H1 (cell line): ENCODE results near the gene EEF1AKMT3. TPM values are rescaled to one million over a fixed set of nuclear protein-coding genes. Genes with fewer than 3 reads are reported as not detected.

Experiments used
- CTCF ChIA-PET: fragments of 300-600 bp; sonication (Branson Sonifier 250); formaldehyde crosslinking; loops from one replicate; lab custom pipeline; 2021; ENCODE audit not compliant: partially characterized antibody; lab: Charles Lee
- POLR2A ChIA-PET: fragments of 300-600 bp; sonication (Branson Sonifier 250); formaldehyde crosslinking; loops from one replicate; lab custom pipeline; 2021; ENCODE audit warnings: inconsistent platforms; ENCODE audit not compliant: partially characterized antibody; lab: Charles Lee
- DNase-seq, 2 experiments: peaks; one replicate each; pipeline versions ENCODE4 v3.0.0 to v3.0.0-alpha.2; 2010 to 2022; ENCODE audit warnings: low spot score in 2 of 2, low read depth in 1 of 2, mixed read lengths in 1 of 2
- FAIRE-seq: peaks from 2 replicates; lab custom pipeline; 2011; peaks lifted over from hg19 to GRCh38; lab: Jason Lieb, UNC
- H2AFZ ChIP-seq: 2 replicates; pipeline ENCODE4 v1.8.1; 2012; ENCODE audit warnings: low read length, inconsistent platforms
- H2AK5ac ChIP-seq: 2 replicates; pipeline ENCODE4 v1.6.1; 2013; ENCODE audit warnings: low read depth, low read length
- H2BK120ac ChIP-seq: replicated peaks from 2 replicates; pipeline ENCODE3; 2013; ENCODE audit warnings: low read depth, low read length, inconsistent platforms
- H2BK12ac ChIP-seq: 2 replicates; pipeline ENCODE4 v1.6.1; 2013; ENCODE audit warnings: low read depth, low read length
- H2BK15ac ChIP-seq: 2 replicates; pipeline ENCODE4 v1.6.1; 2013; ENCODE audit warnings: low read length
- H2BK20ac ChIP-seq: 2 replicates; pipeline ENCODE4 v1.6.1; 2013; ENCODE audit warnings: low read length
- H2BK5ac ChIP-seq: 2 replicates; pipeline ENCODE4 v1.6.1; 2013; ENCODE audit warnings: low read depth, low read length
- H3K14ac ChIP-seq: 2 replicates; pipeline ENCODE4 v1.6.1; 2013; ENCODE audit warnings: inconsistent platforms; ENCODE audit not compliant: insufficient read length
- H3K18ac ChIP-seq: 2 replicates; pipeline ENCODE4 v1.6.1; 2013; ENCODE audit warnings: low read length; ENCODE audit errors: extremely low read depth
- H3K23ac ChIP-seq: 2 replicates; pipeline ENCODE4 v1.6.1; 2013; ENCODE audit warnings: inconsistent platforms; ENCODE audit not compliant: insufficient read length
- H3K23me2 ChIP-seq: 2 replicates; pipeline ENCODE4 v1.6.1; 2013; ENCODE audit warnings: low read depth, low read length
- H3K27ac ChIP-seq: 2 replicates; pipeline ENCODE4 v1.6.1; 2011; ENCODE audit warnings: low read depth, low read length, inconsistent platforms
- H3K27me3 ChIP-seq, 4 experiments: replicated peaks in 1 of 4; 1 replicate in 1 of 4; 2 replicates in 3 of 4; pipeline versions ENCODE4 v1.6.1 to v1.8.1; 2011 to 2013; ENCODE audit warnings: low read length in 3 of 4, mild to moderate bottlenecking in 3 of 4, inconsistent platforms in 2 of 4, mixed read lengths in 2 of 4, moderate library complexity in 1 of 4; ENCODE audit not compliant: control insufficient read depth in 3 of 4, insufficient read depth in 3 of 4; ENCODE audit errors: extremely low read depth in 1 of 4
- H3K36me3 ChIP-seq, 4 experiments: 2 replicates each; pipeline versions ENCODE4 v1.6.1 to v1.8.1; 2011 to 2013; ENCODE audit warnings: mild to moderate bottlenecking in 4 of 4, low read length in 3 of 4, moderate library complexity in 2 of 4, control low read depth in 1 of 4, inconsistent platforms in 1 of 4; ENCODE audit not compliant: insufficient read depth in 4 of 4, control insufficient read depth in 2 of 4
- H3K4ac ChIP-seq: replicated peaks from 2 replicates; pipeline ENCODE3; 2013; ENCODE audit warnings: low read length, low read depth, mixed read lengths, inconsistent platforms; ENCODE audit not compliant: insufficient read length
- H3K4me1 ChIP-seq, 4 experiments: replicated peaks in 1 of 4; 1 replicate in 1 of 4; 2 replicates in 3 of 4; pipeline versions ENCODE4 v1.6.1 to v1.8.1; 2011 to 2013; ENCODE audit warnings: low read length in 3 of 4, inconsistent platforms in 2 of 4, mixed read lengths in 1 of 4; ENCODE audit not compliant: insufficient read depth in 4 of 4, control insufficient read depth in 3 of 4
- H3K4me2 ChIP-seq, 2 experiments: 2 replicates each; pipeline versions ENCODE4 v1.6.1 to v1.8.1; 2011 to 2013; ENCODE audit warnings: low read depth in 2 of 2, low read length in 2 of 2, control low read depth in 1 of 2, inconsistent platforms in 1 of 2, mild to moderate bottlenecking in 1 of 2; ENCODE audit not compliant: insufficient read depth in 1 of 2
- H3K4me3 ChIP-seq, 4 experiments: fragments of 200-600, 300-600 bp in 1 of 4; sonication (generic), shearing (Covaris generic), sonication (Bioruptor Twin) in 1 of 4; 2 replicates each; pipeline versions ENCODE4 v1.5.1 to v1.8.1; 2011 to 2016; ENCODE audit warnings: low read length in 4 of 4, low read depth in 3 of 4, control low read depth in 2 of 4, inconsistent platforms in 2 of 4, mild to moderate bottlenecking in 2 of 4, mixed read lengths in 1 of 4, moderate library complexity in 1 of 4; ENCODE audit not compliant: insufficient read depth in 2 of 4; ENCODE audit errors: extremely low read depth in 1 of 4
- H3K56ac ChIP-seq: replicated peaks from 2 replicates; pipeline ENCODE3; 2013; ENCODE audit warnings: low read depth, mild to moderate bottlenecking, mixed read lengths, low read length, inconsistent platforms; ENCODE audit not compliant: insufficient read length
- H3K79me1 ChIP-seq: 2 replicates; pipeline ENCODE4 v1.6.1; 2013; ENCODE audit warnings: low read depth, low read length, control low read depth
- H3K79me2 ChIP-seq, 2 experiments: 2 replicates each; pipeline versions ENCODE4 v1.6.1 to v1.8.1; 2012 to 2013; ENCODE audit warnings: low read length in 2 of 2, mild to moderate bottlenecking in 2 of 2, inconsistent platforms in 1 of 2; ENCODE audit not compliant: insufficient read depth in 2 of 2, control insufficient read depth in 1 of 2
- H3K9ac ChIP-seq, 4 experiments: replicated peaks in 1 of 4; 1 replicate in 1 of 4; 2 replicates in 3 of 4; pipeline versions ENCODE4 v1.6.1 to v1.8.1; 2011 to 2013; ENCODE audit warnings: low read depth in 3 of 4, low read length in 3 of 4, control low read depth in 2 of 4, mild to moderate bottlenecking in 2 of 4, moderate library complexity in 2 of 4, inconsistent platforms in 1 of 4; ENCODE audit errors: extremely low read depth in 1 of 4
- H3K9me3 ChIP-seq, 2 experiments: 2 replicates each; pipeline versions ENCODE4 v1.6.1 to v1.8.1; 2012 to 2013; ENCODE audit warnings: mild to moderate bottlenecking in 2 of 2, moderate library complexity in 2 of 2, control low read depth in 1 of 2, inconsistent platforms in 1 of 2, low read depth in 1 of 2, low read length in 1 of 2, mixed read lengths in 1 of 2; ENCODE audit not compliant: insufficient read depth in 2 of 2
- H4K20me1 ChIP-seq, 2 experiments: replicated peaks in 1 of 2; 2 replicates each; pipeline versions ENCODE3 to v1.8.1; 2011 to 2013; ENCODE audit warnings: inconsistent platforms in 2 of 2, low read length in 2 of 2, mild to moderate bottlenecking in 1 of 2; ENCODE audit not compliant: insufficient read depth in 2 of 2, control insufficient read depth in 1 of 2
- H4K5ac ChIP-seq: 2 replicates; pipeline ENCODE4 v1.6.1; 2013; ENCODE audit warnings: low read length, low read depth, mixed read lengths, inconsistent platforms; ENCODE audit not compliant: insufficient read length
- H4K8ac ChIP-seq: 2 replicates; pipeline ENCODE4 v1.8.0; 2013; ENCODE audit warnings: mild to moderate bottlenecking, moderate library complexity, low read length, inconsistent platforms; ENCODE audit not compliant: insufficient read depth; ENCODE audit errors: extremely low read depth
- H4K91ac ChIP-seq: replicated peaks from 2 replicates; pipeline ENCODE3; 2013; ENCODE audit warnings: low read length, mixed read lengths, inconsistent platforms; ENCODE audit not compliant: insufficient read length
- BCL11A ChIP-seq, 2 experiments: IDR thresholded peaks; one replicate each; pipeline ENCODE4 v1.6.1; 2011; ENCODE audit warnings: low read depth in 2 of 2, low read length in 2 of 2, mild to moderate bottlenecking in 2 of 2
- CBX8 ChIP-seq: fragments of 300-800, 300-1000 bp; sonication (generic); IDR thresholded peaks from 2 replicates; pipeline ENCODE4 v1.7.1; 2016; ENCODE audit warnings: low read depth, low read length, borderline replicate concordance
- CEBPB ChIP-seq: IDR thresholded peaks from 2 replicates; pipeline ENCODE4 v1.6.1; 2012; ENCODE audit warnings: low read depth, low read length
- E2F6 ChIP-seq: IDR thresholded peaks from 2 replicates; pipeline ENCODE4 v1.6.1; 2012; ENCODE audit warnings: inconsistent platforms
- EGR1 ChIP-seq: IDR thresholded peaks from 2 replicates; pipeline ENCODE4 v1.6.1; 2011; ENCODE audit warnings: low read depth, low read length, borderline replicate concordance
- POLR2AphosphoS5 ChIP-seq: IDR thresholded peaks from 2 replicates; pipeline ENCODE4 v1.6.1; 2011; ENCODE audit warnings: low read depth, low read length
- RXRA ChIP-seq: IDR thresholded peaks from 2 replicates; pipeline ENCODE4 v1.6.1; 2011; ENCODE audit warnings: low read depth, mild to moderate bottlenecking, low read length, moderate library complexity; ENCODE audit not compliant: insufficient read depth
- SAP30 ChIP-seq: fragments of 300-600 bp; sonication (generic); IDR thresholded peaks from 2 replicates; pipeline ENCODE4 v1.7.1; 2012; ENCODE audit warnings: low read length, moderate library complexity, mild to moderate bottlenecking, inconsistent platforms; ENCODE audit not compliant: insufficient read depth, insufficient replicate concordance
- SIX5 ChIP-seq: IDR thresholded peaks from 2 replicates; pipeline ENCODE4 v1.6.1; 2011; ENCODE audit warnings: mild to moderate bottlenecking, low read depth, low read length
- SP2 ChIP-seq: IDR thresholded peaks from 2 replicates; pipeline ENCODE4 v1.6.1; 2012; ENCODE audit warnings: mild to moderate bottlenecking, low read length, inconsistent platforms
- TAF1 ChIP-seq: IDR thresholded peaks from 2 replicates; pipeline ENCODE4 v1.6.1; 2011; ENCODE audit warnings: mild to moderate bottlenecking, low read depth, low read length
- TCF12 ChIP-seq: IDR thresholded peaks from 2 replicates; pipeline ENCODE4 v1.6.1; 2011; ENCODE audit warnings: low read depth, mild to moderate bottlenecking, low read length
- WGBS, 2 experiments: shearing (Covaris generic) in 1 of 2; methylation state at CpG; one replicate each; pipeline versions ENCODE4 v1.1.6 to v1.1.7; 2013 to 2015; ENCODE audit warnings: low lambda C conversion rate in 2 of 2, mixed read lengths in 2 of 2, inconsistent platforms in 1 of 2, low coverage in 1 of 2, missing lambda C conversion rate in 1 of 2; ENCODE audit not compliant: insufficient replicate concordance in 2 of 2, insufficient coverage in 1 of 2, insufficient read length in 1 of 2; ENCODE audit errors: extremely low coverage in 1 of 2, missing lambda C conversion rate in 1 of 2; 5-methylcytosine and 5-hydroxymethylcytosine counted together
- polyA plus RNA-seq, 7 experiments: library from polyadenylated mRNA; depleted of rRNA in 3 of 7; stranded (reverse) in 5 of 7; unstranded in 2 of 7; fragments of >200 nt in 5 of 7; fragments of 200-250 nt in 2 of 7; gene quantifications; 1 replicate in 5 of 7; 2 replicates in 1 of 7; 4 replicates in 1 of 7; pipeline versions ENCODE4 v1.2.1 to v1.2.3, GENCODE V29; 2011 to 2013; ENCODE audit warnings: missing spikeins in 2 of 7, mixed read lengths in 2 of 7
- total RNA-seq: library from RNA; stranded (reverse); fragmentation: NEBNext Ultra II Directional; extraction: Animal tissue kit (Norgen Biotek cat#: 25700); gene quantifications from 2 replicates; pipeline ENCODE4 v1.2.1, GENCODE V29; 2021
- TF ChIP-seq, protein P1 (sequence below): IDR thresholded peaks from 2 replicates; pipeline ENCODE4 v1.6.1; 2011; ENCODE audit warnings: low read depth, mild to moderate bottlenecking, low read length; ENCODE audit not compliant: insufficient read depth

The EEF1AKMT3 gene
- total and polyA plus RNA-seq, 2 of the 8 experiments (the other 6 are each of a cell fraction or from before 2014, with no cell fraction given): 3.1 to 4.4 TPM

- peaks cover 33% of the 10 kb centered on the region for H3K23me2 ChIP-seq
- no peak overlapping the region for H2BK20ac ChIP-seq
- H3K27me3 ChIP-seq: peaks cover 17 to 29% (median 25%) of the 10 kb centered on the region in 4 experiments
- H2BK15ac ChIP-seq: no peak overlapping the region
- H3K9ac ChIP-seq: no peak overlapping the region
- no peak overlapping the region for H3K27ac ChIP-seq
- no peak overlapping the region for H3K56ac ChIP-seq
- H3K79me2 ChIP-seq: 0 out of 4 replicates have a peak, but pooled peaks cover 0 to 7% of the 10 kb centered on the region in 2 experiments
- no peak overlapping the region for H3K4me3 ChIP-seq
- no peak overlapping the region for H2AK5ac ChIP-seq
- no peaks in the 10 kb centered on the region; the same call in 1 of the 2 replicates for H3K79me1 ChIP-seq
- H2AFZ ChIP-seq: no peak overlapping the region
- H3K4me1 ChIP-seq: peaks cover 12 to 25% (median 17%) of the 10 kb centered on the region in 4 experiments
- H2BK120ac ChIP-seq: no peak overlapping the region
- H3K23ac ChIP-seq: no peak overlapping the region
- H3K14ac ChIP-seq: no peak overlapping the region
- H4K20me1 ChIP-seq: peaks cover 0 to 4% of the 10 kb centered on the region in 2 experiments
- no peak overlapping the region for H3K18ac ChIP-seq
- H4K91ac ChIP-seq: no peak overlapping the region
- WGBS, 2 experiments: 88% methylated on average over 11 of the region's 11 CpGs; no CpG with 5 or more reads in 1 of the 2 experiments
- no peak overlapping the region for H3K4ac ChIP-seq
- DNase-seq: no peak
- no peak overlapping the region for H4K5ac ChIP-seq
- POLR2A ChIA-PET: interaction anchor here (1.1 to 4.4 kb wide), 2 partner anchors 13 to 30 kb away, joined by 3 to 19 read pairs; partner anchors contain the start of gene TSFM
- H3K4me2 ChIP-seq: no peak overlapping the region
- H4K8ac ChIP-seq: no peak overlapping the region
- H3K36me3 ChIP-seq: peaks cover 11 to 17% (median 14%) of the 10 kb centered on the region in 4 experiments; a peak in 7 of 8 replicates
- no peak for FAIRE-seq
- no peak overlapping the region for H2BK12ac ChIP-seq
- no peak overlapping the region for H2BK5ac ChIP-seq
- no peaks in the 10 kb centered on the region for H3K9me3 ChIP-seq
- CTCF ChIA-PET: interaction anchor here (1.0 to 1.6 kb wide), 2 partner anchors 10 to 12 kb away, joined by 3 read pairs; no protein-coding TSS in a partner anchor
- TF ChIP-seq TCF12: no peak
- no peak for TF ChIP-seq CEBPB
- TF ChIP-seq SAP30: no peak
- TF ChIP-seq E2F6: no peak
- TF ChIP-seq, protein P1, sequence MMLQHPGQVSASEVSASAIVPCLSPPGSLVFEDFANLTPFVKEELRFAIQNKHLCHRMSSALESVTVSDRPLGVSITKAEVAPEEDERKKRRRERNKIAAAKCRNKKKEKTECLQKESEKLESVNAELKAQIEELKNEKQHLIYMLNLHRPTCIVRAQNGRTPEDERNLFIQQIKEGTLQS: no peak
- TF ChIP-seq TAF1: no peak
- no peak for TF ChIP-seq POLR2AphosphoS5
- no peak for TF ChIP-seq CBX8
- TF ChIP-seq RXRA: no peak
- TF ChIP-seq SP2: no peak
- TF ChIP-seq BCL11A (IDR thresholded peaks at IDR 0.05; ENCODE audit: low read depth in 2 of 2, low read length in 2 of 2): no peak
- TF ChIP-seq SIX5: no peak
- no peak for TF ChIP-seq EGR1
Observed at GRCh38 chr12:57769594-57769993, 2.8 kb upstream of the EEF1AKMT3 start.
